Left lung (tissue), 10 donors: ENCODE data around the gene TTC29. TPM values are rescaled to one million over a fixed set of nuclear protein-coding genes. Genes with fewer than 3 reads are reported as not detected.

Experiments
- ATAC-seq: fragments of 200-7000 bp; cut with Tn5 transposase; one replicate; pipeline ENCODE4 v1.9.1; 2020; ENCODE audit warnings: moderate library complexity
- DNase-seq, 4 donors: peaks; one replicate each; pipeline ENCODE4 v3.0.0-alpha.2; 2013 to 2020
- H3K27ac ChIP-seq, 2 donors: fragments of 200-600 bp; sonication (generic) in 1 of 2; one replicate each; pipeline versions ENCODE4 v1.5.0 to v1.8.0; 2020 to 2021
- H3K27me3 ChIP-seq, 2 donors: fragments of 200-600 bp; sonication (generic) in 1 of 2; one replicate each; pipeline versions ENCODE4 v1.5.0 to v1.8.0; 2020 to 2021
- H3K36me3 ChIP-seq, 2 donors: fragments of 200-600 bp; sonication (generic) in 1 of 2; one replicate each; pipeline versions ENCODE4 v1.5.0 to v1.8.0; 2020 to 2021
- H3K4me1 ChIP-seq, 2 donors: fragments of 200-600 bp; one replicate each; pipeline ENCODE4 v1.8.0; 2021
- H3K4me3 ChIP-seq, 2 donors: fragments of 200-600 bp; sonication (generic) in 1 of 2; one replicate each; pipeline versions ENCODE4 v1.5.0 to v1.8.0; 2020 to 2021; ENCODE audit warnings: mild to moderate bottlenecking in 1 of 2
- H3K9me3 ChIP-seq, 2 donors: fragments of 200-600 bp; sonication (generic) in 1 of 2; one replicate each; pipeline versions ENCODE4 v1.5.0 to v1.8.0; 2020 to 2021
- intact Hi-C, 2 donors: fragments of 100-400 bp; cut with DNase I; formaldehyde crosslinking; loops; one replicate each; pipeline versions ENCODE4 v1.11.2 to v1.14.2; 2022
- polyA plus RNA-seq, 6 donors: library from polyadenylated mRNA; unstranded; fragments of 120-200 nt; gene quantifications; one replicate each; pipeline ENCODE4 v1.2.1, GENCODE V29; 2013; ENCODE audit not compliant: insufficient read length in 6 of 6
- total RNA-seq, 2 donors: library from RNA; stranded (reverse); fragmentation: NEBNext Ultra II Directional; extraction: Animal tissue kit (Norgen Biotek cat#: 25700); gene quantifications; one replicate each; pipeline ENCODE4 v1.2.1, GENCODE V29; 2021
- TF ChIP-seq, protein P1 (sequence below), 2 donors: fragments of 200-600 bp; sonication (generic) in 1 of 2; IDR thresholded peaks; one replicate each; pipeline versions ENCODE4 v1.5.0 to v1.8.0; 2021; ENCODE audit warnings: antibody characterized with exemption in 2 of 2
- donor health status: DM: no; HTN: yes; CAD: no.
- donor health status: DM: no; HTN: no; CAD: no.

Gene TTC29
- total and polyA plus RNA-seq, 8 donors, result 0.47 to 2.7 (median 1.6) TPM; not detected in 1

- no peak for ATAC-seq
- TF ChIP-seq, protein P1, sequence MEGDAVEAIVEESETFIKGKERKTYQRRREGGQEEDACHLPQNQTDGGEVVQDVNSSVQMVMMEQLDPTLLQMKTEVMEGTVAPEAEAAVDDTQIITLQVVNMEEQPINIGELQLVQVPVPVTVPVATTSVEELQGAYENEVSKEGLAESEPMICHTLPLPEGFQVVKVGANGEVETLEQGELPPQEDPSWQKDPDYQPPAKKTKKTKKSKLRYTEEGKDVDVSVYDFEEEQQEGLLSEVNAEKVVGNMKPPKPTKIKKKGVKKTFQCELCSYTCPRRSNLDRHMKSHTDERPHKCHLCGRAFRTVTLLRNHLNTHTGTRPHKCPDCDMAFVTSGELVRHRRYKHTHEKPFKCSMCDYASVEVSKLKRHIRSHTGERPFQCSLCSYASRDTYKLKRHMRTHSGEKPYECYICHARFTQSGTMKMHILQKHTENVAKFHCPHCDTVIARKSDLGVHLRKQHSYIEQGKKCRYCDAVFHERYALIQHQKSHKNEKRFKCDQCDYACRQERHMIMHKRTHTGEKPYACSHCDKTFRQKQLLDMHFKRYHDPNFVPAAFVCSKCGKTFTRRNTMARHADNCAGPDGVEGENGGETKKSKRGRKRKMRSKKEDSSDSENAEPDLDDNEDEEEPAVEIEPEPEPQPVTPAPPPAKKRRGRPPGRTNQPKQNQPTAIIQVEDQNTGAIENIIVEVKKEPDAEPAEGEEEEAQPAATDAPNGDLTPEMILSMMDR (IDR thresholded peaks at IDR 0.05), result no peak
- H3K4me1 ChIP-seq, result no peaks in the 10 kb centered on the region
Observed at GRCh38 chr4:146959692-146960091, 14.0 kb upstream of the TTC29 start.

DNA sequence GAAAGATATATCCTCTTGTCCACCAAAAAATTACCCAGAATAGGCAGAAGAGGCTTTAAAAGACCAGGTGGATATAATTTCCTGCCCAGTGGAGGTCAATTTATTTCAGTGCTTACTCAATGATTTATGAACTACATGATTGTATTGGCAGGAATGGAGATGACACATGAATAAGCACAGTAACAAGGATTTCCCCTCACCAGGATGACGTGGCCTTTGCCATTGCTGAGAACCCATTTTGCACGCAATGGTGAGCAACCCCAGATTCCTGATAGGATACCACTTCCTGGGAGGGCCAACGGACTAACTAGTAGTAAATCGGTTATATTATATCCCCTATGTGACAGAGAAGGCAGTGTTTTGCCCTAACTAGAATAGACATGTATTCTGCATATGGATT lies 11.6 kb upstream of the TTC29 start:
- Histone ChIP-seq H3K36me3 (no peaks in the 10 kb centered on the region), H3K4me1 (no peaks in the 10 kb centered on the region), H3K27me3 (no peaks in the 10 kb centered on the region), H3K4me3 (no peak overlapping the region), H3K27ac (no peak overlapping the region), H3K9me3 (no peaks in the 10 kb centered on the region)
- ATAC-seq (no peak), DNase-seq (no peak)
- TF ChIP-seq, protein P1 (IDR thresholded peaks at IDR 0.05), result no peak
- intact Hi-C loops, result no loop called here

More at GRCh38 chr4:146959692-146960091, 14.0 kb upstream of the TTC29 start:
- intact Hi-C loops, result no loop called here
- no peak for DNase-seq
- Histone ChIP-seq H3K36me3 (no peaks in the 10 kb centered on the region), H3K9me3 (no peaks in the 10 kb centered on the region), H3K27ac (no peak overlapping the region), H3K4me3 (no peak overlapping the region), H3K27me3 (no peaks in the 10 kb centered on the region)

DNA sequence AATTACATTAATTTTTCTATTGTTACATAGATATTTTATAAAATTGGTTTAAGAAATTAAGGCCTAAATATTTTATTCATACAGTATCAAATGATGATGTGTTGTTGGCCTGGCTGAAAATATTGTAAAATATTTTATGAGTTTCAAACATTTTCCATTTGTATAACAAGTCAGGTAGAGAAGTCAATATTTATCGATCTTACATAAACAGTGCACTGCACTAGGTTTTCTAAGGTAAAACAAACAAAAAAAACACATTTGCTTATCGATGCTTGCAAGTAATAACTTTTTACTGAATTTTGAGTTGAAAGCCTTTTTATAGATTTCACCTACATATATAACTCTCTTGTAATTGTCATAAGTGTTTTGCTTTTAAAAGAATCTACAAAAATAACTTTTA lies 7.2 kb upstream of the TTC29 start:
- Histone ChIP-seq H3K27ac (no peak overlapping the region), H3K36me3 (no peaks in the 10 kb centered on the region), H3K4me1 (no peaks in the 10 kb centered on the region), H3K4me3 (no peak overlapping the region), H3K27me3 (peaks cover 2 to 17% of the 10 kb centered on the region in 2 donors), H3K9me3 (no peaks in the 10 kb centered on the region)
- intact Hi-C loops, result no loop called here
- ATAC-seq (no peak), DNase-seq (no peak)
- TF ChIP-seq, protein P1 (IDR thresholded peaks at IDR 0.05), result no peak

- ATAC-seq (no peak), DNase-seq (no peak)
- Histone ChIP-seq H3K27ac (no peak overlapping the region), H3K9me3 (no peaks in the 10 kb centered on the region), H3K4me1 (peaks cover 6 to 14% of the 10 kb centered on the region in 2 donors), H3K4me3 (no peak overlapping the region), H3K27me3 (peaks cover 5 to 17% of the 10 kb centered on the region in 2 donors), H3K36me3 (no peaks in the 10 kb centered on the region)
- TF ChIP-seq, protein P1 (IDR thresholded peaks at IDR 0.05), result no peak
- intact Hi-C loops, result no loop called here
Observed at GRCh38 chr4:146949559-146949958, 3.9 kb upstream of the TTC29 start.

GRCh38 chr4:146943691-146944375 lies 1.8 kb downstream of the TTC29 start:
- TF ChIP-seq, protein P1 (IDR thresholded peaks at IDR 0.05), result no peak
- H3K9me3 ChIP-seq, result no peaks in the 10 kb centered on the region
- ATAC-seq, result no peak
- no peak for DNase-seq
- H3K4me1 ChIP-seq, result peaks cover 6 to 14% of the 10 kb centered on the region in 2 donors
- H3K4me3 ChIP-seq, result no peak overlapping the region
- peaks cover 3 to 6% of the 10 kb centered on the region in 2 donors for H3K27me3 ChIP-seq
- H3K36me3 ChIP-seq, result no peaks in the 10 kb centered on the region
- no peak overlapping the region for H3K27ac ChIP-seq
- intact Hi-C loops, result no loop called here
